HFF-Myc (cell line): ENCODE results near the gene MVD.

Experiments
- DNase-seq: peaks from one replicate; pipeline ENCODE4 v3.0.0-alpha.2; 2011; ENCODE audit warnings: low read depth; ENCODE audit errors: extremely low read depth
- H3K4me3 ChIP-seq: replicated peaks from 2 replicates; pipeline ENCODE4 v1.5.1; 2011; ENCODE audit warnings: low read depth, mild to moderate bottlenecking, control low read depth, low read length
- CTCF ChIP-seq: IDR thresholded peaks from 2 replicates; pipeline ENCODE4 v1.5.1; 2012; ENCODE audit warnings: mild to moderate bottlenecking, low read depth, low read length, control low read depth; ENCODE audit errors: missing control alignments

Gene MVD

GRCh38 chr16:88680554-88681083, 17.7 kb upstream of the MVD start:
- no peak for DNase-seq
- no peak overlapping the region for H3K4me3 ChIP-seq
- no peak for TF ChIP-seq CTCF

GRCh38 chr16:88678224-88678979, 15.5 kb upstream of the MVD start:
- no peak overlapping the region for H3K4me3 ChIP-seq
- TF ChIP-seq CTCF = no peak
- no peak for DNase-seq

- TF ChIP-seq CTCF = no peak
- H3K4me3 ChIP-seq = no peak overlapping the region
- DNase-seq = no peak
These were observed 14.8 kb upstream of the MVD start for GRCh38 chr16:88677721-88678120.

GRCh38 chr16:88676502-88677242, 13.8 kb upstream of the MVD start:
- H3K4me3 ChIP-seq = no peak overlapping the region
- no peak for TF ChIP-seq CTCF
- DNase-seq = no peak

GRCh38 chr16:88673716-88674379, 11.0 kb upstream of the MVD start:
- DNase-seq = no peak
- H3K4me3 ChIP-seq = no peak overlapping the region
- TF ChIP-seq CTCF = no peak

- TF ChIP-seq CTCF = peak; percentile 30
- no peak for DNase-seq
- H3K4me3 ChIP-seq = no peak overlapping the region
These were observed 9.9 kb upstream of the MVD start for GRCh38 chr16:88672776-88673175.
